ENCODE results near the gene HOXA3. TPM values are rescaled to one million over a fixed set of nuclear protein-coding genes. Genes with fewer than 3 reads are reported as not detected.

Gene HOXA3
- total and polyA plus RNA-seq, 3 experiments from 2014 or later = not detected

GRCh38 chr7:27164367-27165088 lies 12.1 kb upstream of the HOXA3 start:
- H3K27me3 ChIP-seq (ENCODE audit: insufficient read depth, low read length, poor library complexity, severe bottlenecking) = peaks cover 87% of the 10 kb centered on the region
- Mint-ChIP-seq H3K27ac (peak overlapping the region in 2 of 8 donors; percentile 21 to 41), H3K27me3 (peaks cover 83 to 84% of the 10 kb centered on the region in 2 donors), H3K9me3 (peaks cover 0 to 8% (median 0%) of the 10 kb centered on the region in 5 donors), H3K4me3 (peak overlapping the region; percentile 13 to 76 (median 47)), H3K4me1 (peaks cover 23 to 36% (median 26%) of the 10 kb centered on the region in 3 donors), H3K36me3 (no peaks in the 10 kb centered on the region)
- H3K27ac ChIP-seq (ENCODE audit: low read depth, low read length) = no peak overlapping the region
- H3K9me3 ChIP-seq (ENCODE audit: low read length) = no peaks in the 10 kb centered on the region
- no peak overlapping the region for H3K4me3 ChIP-seq (ENCODE audit: low read length)
- peaks cover 32% of the 10 kb centered on the region for H3K4me1 ChIP-seq (ENCODE audit: insufficient read depth, low read length)
- CTCF ChIA-PET = interaction anchor here (5.6 kb wide), 1 partner anchor 13 kb away, joined by 71 read pairs; the partner anchor contains the start of gene HOXA3
- no peaks in the 10 kb centered on the region for H3K36me3 ChIP-seq (ENCODE audit: insufficient read depth, low read length)
- no peak for DNase-seq
- POLR2A ChIA-PET = no interaction called here

- peaks cover 23 to 34% (median 26%) of the 10 kb centered on the region in 3 donors for H3K4me1 Mint-ChIP-seq
- DNase-seq = no peak
- Histone ChIP-seq H3K4me1 (ENCODE audit: insufficient read depth, low read length) (peaks cover 32% of the 10 kb centered on the region), H3K36me3 (ENCODE audit: insufficient read depth, low read length) (no peaks in the 10 kb centered on the region), H3K9me3 (ENCODE audit: low read length) (no peaks in the 10 kb centered on the region), H3K27me3 (ENCODE audit: insufficient read depth, low read length, poor library complexity, severe bottlenecking) (peaks cover 88% of the 10 kb centered on the region), H3K4me3 (ENCODE audit: low read length) (no peak overlapping the region), H3K27ac (ENCODE audit: low read depth, low read length) (no peak overlapping the region)
- peaks cover 0 to 7% (median 0%) of the 10 kb centered on the region in 5 donors for H3K9me3 Mint-ChIP-seq
- peak overlapping the region in 5 of 7 donors; percentile 13 to 37 (median 32) for H3K4me3 Mint-ChIP-seq
- peak overlapping the region in 3 of 8 donors; percentile 5 to 41 (median 21) for H3K27ac Mint-ChIP-seq
- CTCF ChIA-PET = interaction anchor here (5.6 kb wide), 1 partner anchor 13 kb away, joined by 71 read pairs; the partner anchor contains the start of gene HOXA3
- peaks cover 86 to 88% of the 10 kb centered on the region in 2 donors for H3K27me3 Mint-ChIP-seq
- H3K36me3 Mint-ChIP-seq = no peaks in the 10 kb centered on the region
- POLR2A ChIA-PET = no interaction called here
Measured at GRCh38 chr7:27164045-27164366, 11.6 kb upstream of the HOXA3 start.

- Histone ChIP-seq H3K36me3 (ENCODE audit: insufficient read depth, low read length) (no peaks in the 10 kb centered on the region), H3K27ac (ENCODE audit: low read depth, low read length) (no peak overlapping the region), H3K27me3 (ENCODE audit: insufficient read depth, low read length, poor library complexity, severe bottlenecking) (peaks cover 88% of the 10 kb centered on the region), H3K4me1 (ENCODE audit: insufficient read depth, low read length) (peaks cover 32% of the 10 kb centered on the region), H3K9me3 (ENCODE audit: low read length) (no peaks in the 10 kb centered on the region), H3K4me3 (ENCODE audit: low read length) (no peak overlapping the region)
- H3K27ac Mint-ChIP-seq = peak overlapping the region in 5 of 8 donors; percentile 5 to 41 (median 21)
- H3K4me3 Mint-ChIP-seq = peak overlapping the region in 3 of 7 donors; percentile 23 to 37 (median 32)
- peaks cover 23 to 34% (median 25%) of the 10 kb centered on the region in 3 donors for H3K4me1 Mint-ChIP-seq
- ChIA-PET CTCF (interaction anchor here (1.0 to 5.6 kb wide), 8 partner anchors 8 to 798 kb away, joined by 3 to 71 read pairs (median 20); partner anchors contain the start of genes HOXA11 and HOXA3), POLR2A (no interaction called here)
- H3K9me3 Mint-ChIP-seq = peaks cover 0 to 4% (median 0%) of the 10 kb centered on the region in 5 donors
- H3K27me3 Mint-ChIP-seq = peaks cover 86 to 88% of the 10 kb centered on the region in 2 donors
- H3K36me3 Mint-ChIP-seq = no peaks in the 10 kb centered on the region
- DNase-seq = peak in 1 of 5 donors; percentile 39
Measured at GRCh38 chr7:27163288-27164044, 11.1 kb upstream of the HOXA3 start.

DNA sequence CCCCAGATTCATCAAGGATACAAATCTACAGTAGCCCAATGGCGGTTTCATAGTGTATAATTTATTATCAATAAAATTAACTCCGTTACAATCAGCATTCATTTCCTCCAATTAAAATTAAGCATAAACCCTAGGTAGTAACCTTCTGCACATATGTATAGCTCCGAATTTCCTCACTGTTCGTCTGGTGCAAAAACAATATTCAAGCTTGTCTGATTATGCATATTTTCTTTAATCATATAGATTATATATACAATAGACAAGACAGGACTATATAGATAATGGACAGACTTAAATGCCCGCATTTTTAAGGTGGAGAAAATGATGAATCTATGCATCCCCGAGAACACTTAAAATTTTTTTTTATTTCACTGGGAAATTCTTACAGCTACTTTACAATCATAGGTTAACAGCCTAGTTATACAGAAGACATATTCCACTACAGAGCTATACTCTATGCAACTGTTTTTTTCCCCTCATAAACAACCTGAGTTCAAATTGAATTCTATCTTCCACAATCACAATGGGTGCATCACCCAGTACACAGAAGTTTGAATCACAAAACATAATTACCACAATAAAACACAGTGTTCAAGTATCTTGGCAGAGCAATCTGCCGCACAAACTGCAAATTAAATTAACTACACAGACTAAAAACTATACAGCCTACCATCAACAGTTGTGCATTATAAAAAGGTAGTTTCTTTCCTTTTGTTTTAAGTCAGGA lies 10.3 kb upstream of the HOXA3 start:
- peak overlapping the region in 1 of 7 donors; percentile 31 for H3K4me3 Mint-ChIP-seq
- CTCF ChIA-PET = interaction anchor here (1.0 to 5.6 kb wide), 12 partner anchors 9 to 798 kb away, joined by 3 to 71 read pairs (median 14); partner anchors contain the start of genes HOXA11 and HOXA3
- Histone ChIP-seq H3K27me3 (ENCODE audit: insufficient read depth, low read length, poor library complexity, severe bottlenecking) (peaks cover 88% of the 10 kb centered on the region), H3K36me3 (ENCODE audit: insufficient read depth, low read length) (no peaks in the 10 kb centered on the region), H3K4me1 (ENCODE audit: insufficient read depth, low read length) (peaks cover 32% of the 10 kb centered on the region), H3K9me3 (ENCODE audit: low read length) (no peaks in the 10 kb centered on the region), H3K27ac (ENCODE audit: low read depth, low read length) (no peak overlapping the region), H3K4me3 (ENCODE audit: low read length) (no peak overlapping the region)
- peaks cover 85 to 86% of the 10 kb centered on the region in 2 donors for H3K27me3 Mint-ChIP-seq
- H3K27ac Mint-ChIP-seq = peak overlapping the region in 1 of 8 donors; percentile 41
- H3K9me3 Mint-ChIP-seq = peaks cover 0 to 7% (median 0%) of the 10 kb centered on the region in 5 donors
- H3K36me3 Mint-ChIP-seq = no peaks in the 10 kb centered on the region
- POLR2A ChIA-PET = no interaction called here
- no peak for DNase-seq
- H3K4me1 Mint-ChIP-seq = peaks cover 23 to 41% (median 30%) of the 10 kb centered on the region in 3 donors

DNA sequence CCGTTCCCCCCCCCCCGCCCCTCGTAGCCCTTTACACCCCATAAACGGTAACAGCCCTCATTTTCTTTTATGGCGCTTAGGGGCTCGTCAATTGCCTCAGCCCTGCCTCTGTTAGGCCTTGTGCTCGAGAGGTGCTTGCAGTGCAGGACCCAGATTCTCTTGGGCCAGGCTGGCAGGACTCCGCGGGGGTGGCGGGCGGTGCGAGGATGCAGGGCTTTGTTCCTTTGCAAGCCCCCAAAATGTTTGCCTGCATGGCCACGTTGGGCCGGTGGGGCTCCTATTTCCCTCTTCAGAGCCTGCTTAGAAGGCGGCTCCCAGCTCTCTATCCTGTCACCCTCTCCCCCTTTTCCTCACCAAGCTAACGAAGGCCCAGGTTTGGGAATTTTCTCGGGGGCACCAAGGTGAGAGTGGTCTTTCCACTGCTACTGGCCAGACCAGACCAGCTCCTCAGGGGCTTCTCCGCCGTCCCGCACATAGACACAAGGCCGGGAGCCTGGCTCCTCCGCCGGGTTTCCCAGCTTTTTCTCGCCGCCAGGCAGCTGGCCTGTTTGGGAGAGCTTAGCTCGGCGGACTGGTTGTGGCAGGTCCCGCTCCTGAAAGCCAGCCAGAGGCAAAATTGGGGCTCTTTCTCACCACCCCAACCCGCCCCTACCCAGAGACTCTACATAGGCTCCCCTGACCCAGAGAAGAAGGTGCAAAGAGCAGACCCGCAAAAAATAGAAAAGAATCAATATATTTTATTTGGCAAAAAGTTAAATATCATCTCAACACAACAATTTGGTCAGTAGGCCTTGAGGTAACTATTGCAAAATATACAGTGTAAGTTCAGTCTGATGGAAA lies 9.6 kb upstream of the HOXA3 start:
- H3K27me3 Mint-ChIP-seq = peaks cover 85 to 86% of the 10 kb centered on the region in 2 donors
- peak overlapping the region in 1 of 8 donors; percentile 41 for H3K27ac Mint-ChIP-seq
- Histone ChIP-seq H3K4me3 (ENCODE audit: low read length) (no peak overlapping the region), H3K27me3 (ENCODE audit: insufficient read depth, low read length, poor library complexity, severe bottlenecking) (peaks cover 84% of the 10 kb centered on the region), H3K9me3 (ENCODE audit: low read length) (no peaks in the 10 kb centered on the region), H3K36me3 (ENCODE audit: insufficient read depth, low read length) (no peaks in the 10 kb centered on the region), H3K4me1 (ENCODE audit: insufficient read depth, low read length) (peaks cover 32% of the 10 kb centered on the region), H3K27ac (ENCODE audit: low read depth, low read length) (no peak overlapping the region)
- CTCF ChIA-PET = interaction anchor here (0.7 to 5.6 kb wide), 15 partner anchors 10 to 1305 kb away, joined by 3 to 71 read pairs (median 14); partner anchors contain the start of genes HOXA11 and HOXA3
- POLR2A ChIA-PET = interaction anchor here (1.2 kb wide), 1 partner anchor 11 kb away, joined by 3 read pairs; no protein-coding TSS in a partner anchor
- peaks cover 24 to 45% (median 30%) of the 10 kb centered on the region in 3 donors for H3K4me1 Mint-ChIP-seq
- H3K36me3 Mint-ChIP-seq = no peaks in the 10 kb centered on the region
- peaks cover 0 to 8% (median 0%) of the 10 kb centered on the region in 5 donors for H3K9me3 Mint-ChIP-seq
- DNase-seq = peak in 1 of 5 donors; percentile 43
- peak overlapping the region in 1 of 7 donors; percentile 31 for H3K4me3 Mint-ChIP-seq

DNA sequence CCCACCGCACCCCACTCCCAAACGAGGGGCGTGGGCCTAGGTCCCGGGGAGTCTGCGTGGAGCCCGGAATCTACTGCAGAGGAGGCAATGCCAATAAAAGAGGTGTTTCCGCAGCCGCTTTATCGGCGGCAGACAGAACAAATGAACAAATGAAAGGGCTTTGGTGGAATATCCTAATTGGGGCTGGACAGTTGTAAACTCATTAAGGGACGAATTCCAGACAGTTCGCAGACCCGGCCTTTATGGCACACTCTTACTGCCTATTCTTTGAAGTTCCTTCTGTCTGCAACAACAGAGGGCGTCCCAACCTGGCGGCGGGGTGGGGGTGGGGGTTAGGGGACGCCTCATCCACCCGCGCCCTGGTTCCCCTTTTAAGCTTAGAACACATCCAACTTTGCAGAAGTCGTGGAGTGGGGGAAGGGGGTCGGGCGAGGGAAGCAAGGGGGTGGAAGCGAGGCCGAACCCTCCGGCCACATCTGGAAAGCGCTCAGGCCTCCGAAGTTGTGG lies 8.9 kb upstream of the HOXA3 start:
- H3K36me3 ChIP-seq (ENCODE audit: insufficient read depth, low read length) = no peaks in the 10 kb centered on the region
- Mint-ChIP-seq H3K27ac (peak overlapping the region in 3 of 8 donors; percentile 43 to 75 (median 47)), H3K36me3 (no peaks in the 10 kb centered on the region), H3K4me3 (peak overlapping the region; percentile 70 to 91 (median 81)), H3K27me3 (peaks cover 83 to 85% of the 10 kb centered on the region in 2 donors), H3K4me1 (peaks cover 26 to 44% (median 34%) of the 10 kb centered on the region in 3 donors), H3K9me3 (peaks cover 0 to 8% (median 0%) of the 10 kb centered on the region in 5 donors)
- H3K27ac ChIP-seq (ENCODE audit: low read depth, low read length) = no peak overlapping the region
- H3K9me3 ChIP-seq (ENCODE audit: low read length) = no peaks in the 10 kb centered on the region
- POLR2A ChIA-PET = interaction anchor here (1.2 kb wide), 1 partner anchor 11 kb away, joined by 3 read pairs; no protein-coding TSS in a partner anchor
- CTCF ChIA-PET = interaction anchor here (0.6 to 5.6 kb wide), 35 partner anchors 10 to 1305 kb away, joined by 3 to 71 read pairs (median 4); partner anchors contain the start of genes HOXA1 and HOXA3
- peak overlapping the region; percentile 72 for H3K4me3 ChIP-seq (ENCODE audit: low read length)
- peaks cover 81% of the 10 kb centered on the region for H3K27me3 ChIP-seq (ENCODE audit: insufficient read depth, low read length, poor library complexity, severe bottlenecking)
- DNase-seq = no peak
- peaks cover 29% of the 10 kb centered on the region for H3K4me1 ChIP-seq (ENCODE audit: insufficient read depth, low read length)

Data from CD8-positive, alpha-beta memory T cell (primary cell).